H54 (cell line): ENCODE measurements around the gene TLE2.
"Not testable (repeated sequence)": the region's sequence is repeated elsewhere in the genome, so short reads cannot be mapped to it uniquely, and the experiment has no call there.

ENCODE experiments used
- DNase-seq: peaks from one replicate; pipeline ENCODE4 v3.0.0; 2011; ENCODE audit warnings: low spot score, mixed read lengths; ENCODE audit not compliant: insufficient read length
- FAIRE-seq: peaks from 3 replicates; lab custom pipeline; 2011; peaks lifted over from hg19 to GRCh38; lab: Jason Lieb, UNC
- POLR2A ChIP-seq: IDR thresholded peaks from 2 replicates; pipeline ENCODE4 v1.6.1; 2011; ENCODE audit warnings: low read depth, mild to moderate bottlenecking, low read length

Gene TLE2

GRCh38 chr19:2967972-2968371 lies 61.1 kb downstream of the TLE2 start:
- FAIRE-seq (no peak), DNase-seq (no peak)
- TF ChIP-seq POLR2A: no peak

GRCh38 chr19:2964874-2965273 lies 64.2 kb downstream of the TLE2 start:
- no peak for FAIRE-seq
- no peak for DNase-seq
- no peak for TF ChIP-seq POLR2A

- FAIRE-seq, DNase-seq: not testable (repeated sequence)
These were observed 65.4 kb downstream of the TLE2 start for GRCh38 chr19:2963631-2964030.

GRCh38 chr19:2963122-2963521 lies 66.0 kb downstream of the TLE2 start:
- DNase-seq: no peak
- TF ChIP-seq POLR2A: no peak
- FAIRE-seq: no peak

GRCh38 chr19:2962018-2962670 lies 66.9 kb downstream of the TLE2 start:
- TF ChIP-seq POLR2A: no peak
- DNase-seq (no peak), FAIRE-seq (no peak)

GRCh38 chr19:2960120-2960519 lies 69.0 kb downstream of the TLE2 start:
- DNase-seq (no peak), FAIRE-seq (no peak)
- no peak for TF ChIP-seq POLR2A

- DNase-seq: no peak
- FAIRE-seq: no peak
- no peak for TF ChIP-seq POLR2A
These were observed 71.9 kb downstream of the TLE2 start for GRCh38 chr19:2957160-2957559.

- no peak for FAIRE-seq
- no peak for DNase-seq
- TF ChIP-seq POLR2A: no peak
These were observed 76.1 kb downstream of the TLE2 start for GRCh38 chr19:2952953-2953481.

- DNase-seq: peak; percentile 100
- FAIRE-seq: peak; percentile 98
- TF ChIP-seq POLR2A: peak; percentile 95
These were observed 78.6 kb downstream of the TLE2 start for GRCh38 chr19:2950286-2951124.

GRCh38 chr19:2949939-2950285 lies 79.2 kb downstream of the TLE2 start:
- FAIRE-seq: no peak
- no peak for TF ChIP-seq POLR2A
- DNase-seq: peak; percentile 45
